ENCODE results near the gene MORN5. TPM values are rescaled to one million over a fixed set of nuclear protein-coding genes. Genes with fewer than 3 reads are reported as not detected.

Gene MORN5
- total RNA-seq, 1 donor = not detected

- TF ChIP-seq CTCF (IDR thresholded peaks at IDR 0.05; ENCODE audit: insufficient read depth, low read length) = no peak
- H3K4me3 ChIP-seq (ENCODE audit: low read depth, low read length) = no peak overlapping the region
- no peak for DNase-seq (ENCODE audit: low read depth)
Measured at GRCh38 chr9:122220673-122221182, 61.0 kb downstream of the MORN5 start.

- DNase-seq (ENCODE audit: low read depth) = no peak
- no peak overlapping the region for H3K4me3 ChIP-seq (ENCODE audit: low read depth, low read length)
- no peak for TF ChIP-seq CTCF (IDR thresholded peaks at IDR 0.05; ENCODE audit: insufficient read depth, low read length)
Measured at GRCh38 chr9:122221183-122221811, 61.6 kb downstream of the MORN5 start.

- TF ChIP-seq CTCF (IDR thresholded peaks at IDR 0.05; ENCODE audit: insufficient read depth, low read length) = no peak
- DNase-seq (ENCODE audit: low read depth) = no peak
- H3K4me3 ChIP-seq (ENCODE audit: low read depth, low read length) = no peak overlapping the region
Measured at GRCh38 chr9:122222791-122223190, 63.1 kb downstream of the MORN5 start.

- no peak for DNase-seq (ENCODE audit: low read depth)
- H3K4me3 ChIP-seq (ENCODE audit: low read depth, low read length) = no peak overlapping the region
- no peak for TF ChIP-seq CTCF (IDR thresholded peaks at IDR 0.05; ENCODE audit: insufficient read depth, low read length)
Measured at GRCh38 chr9:122223435-122223834, 63.7 kb downstream of the MORN5 start.

- DNase-seq (ENCODE audit: low read depth) = no peak
- no peak for TF ChIP-seq CTCF (IDR thresholded peaks at IDR 0.05; ENCODE audit: insufficient read depth, low read length)
- H3K4me3 ChIP-seq (ENCODE audit: low read depth, low read length) = peak overlapping the region; percentile 22
Measured at GRCh38 chr9:122225312-122226141, 65.8 kb downstream of the MORN5 start.

GRCh38 chr9:122226142-122226757, 66.5 kb downstream of the MORN5 start:
- no peak for DNase-seq (ENCODE audit: low read depth)
- peak overlapping the region; percentile 22 for H3K4me3 ChIP-seq (ENCODE audit: low read depth, low read length)
- TF ChIP-seq CTCF (IDR thresholded peaks at IDR 0.05; ENCODE audit: insufficient read depth, low read length) = no peak

Data from fibroblast of the aortic adventitia (primary cell).